ENCODE data around the gene GSG1L2.

DNA sequence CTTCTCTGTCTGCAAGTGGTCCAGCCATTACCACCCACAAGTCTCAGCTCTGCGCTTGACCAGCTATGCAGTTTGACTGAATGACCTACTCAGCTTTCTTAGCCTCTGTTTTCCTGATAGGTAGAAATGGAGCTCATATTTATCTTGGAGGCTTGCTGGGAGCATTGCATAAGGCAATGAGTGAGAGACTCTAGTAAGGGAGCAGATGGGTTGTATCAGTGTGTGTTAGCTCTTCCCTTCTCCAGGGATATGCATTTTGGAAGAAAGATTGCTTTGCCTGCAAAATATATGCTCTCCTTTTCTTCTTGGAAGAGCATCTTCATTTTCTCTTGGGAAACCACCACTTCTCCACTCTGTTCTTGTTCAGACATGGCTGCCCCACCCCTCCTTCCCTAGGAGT, 56.6 kb downstream of the GSG1L2 start:
- TF ChIP-seq, protein P1, sequence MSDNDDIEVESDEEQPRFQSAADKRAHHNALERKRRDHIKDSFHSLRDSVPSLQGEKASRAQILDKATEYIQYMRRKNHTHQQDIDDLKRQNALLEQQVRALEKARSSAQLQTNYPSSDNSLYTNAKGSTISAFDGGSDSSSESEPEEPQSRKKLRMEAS (IDR thresholded peaks at IDR 0.05), result no peak
- TF ChIP-seq, protein P2, sequence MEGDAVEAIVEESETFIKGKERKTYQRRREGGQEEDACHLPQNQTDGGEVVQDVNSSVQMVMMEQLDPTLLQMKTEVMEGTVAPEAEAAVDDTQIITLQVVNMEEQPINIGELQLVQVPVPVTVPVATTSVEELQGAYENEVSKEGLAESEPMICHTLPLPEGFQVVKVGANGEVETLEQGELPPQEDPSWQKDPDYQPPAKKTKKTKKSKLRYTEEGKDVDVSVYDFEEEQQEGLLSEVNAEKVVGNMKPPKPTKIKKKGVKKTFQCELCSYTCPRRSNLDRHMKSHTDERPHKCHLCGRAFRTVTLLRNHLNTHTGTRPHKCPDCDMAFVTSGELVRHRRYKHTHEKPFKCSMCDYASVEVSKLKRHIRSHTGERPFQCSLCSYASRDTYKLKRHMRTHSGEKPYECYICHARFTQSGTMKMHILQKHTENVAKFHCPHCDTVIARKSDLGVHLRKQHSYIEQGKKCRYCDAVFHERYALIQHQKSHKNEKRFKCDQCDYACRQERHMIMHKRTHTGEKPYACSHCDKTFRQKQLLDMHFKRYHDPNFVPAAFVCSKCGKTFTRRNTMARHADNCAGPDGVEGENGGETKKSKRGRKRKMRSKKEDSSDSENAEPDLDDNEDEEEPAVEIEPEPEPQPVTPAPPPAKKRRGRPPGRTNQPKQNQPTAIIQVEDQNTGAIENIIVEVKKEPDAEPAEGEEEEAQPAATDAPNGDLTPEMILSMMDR (IDR thresholded peaks at IDR 0.05; ENCODE audit: low read depth, low read length, missing input control), result no peak
- TF ChIP-seq GABPA (IDR thresholded peaks at IDR 0.05 in 1 of 2, conservative IDR thresholded peaks at IDR 0.05 in 1 of 2), result no peak
- TF ChIP-seq RAD21 (IDR thresholded peaks at IDR 0.05), result no peak
- TF ChIP-seq EGR1 (IDR thresholded peaks at IDR 0.05; ENCODE audit: low read depth in 2 of 2), result no peak
- no peak for TF ChIP-seq JUND (IDR thresholded peaks at IDR 0.05)

All from liver (tissue), 3 donors.